Panc1 (cell line): ENCODE data around the gene STX12.

Experiments used
- POLR2AphosphoS5 ChIP-seq: IDR thresholded peaks from 2 replicates; pipeline ENCODE4 v1.6.1; 2012; ENCODE audit warnings: mild to moderate bottlenecking, low read depth, low read length, moderate library complexity
- SIN3A ChIP-seq: IDR thresholded peaks from 2 replicates; pipeline ENCODE4 v1.6.1; 2012; ENCODE audit warnings: low read depth, mild to moderate bottlenecking, low read length, moderate library complexity, borderline replicate concordance; ENCODE audit not compliant: insufficient read depth
- TCF7L2 ChIP-seq: IDR thresholded peaks from 2 replicates; pipeline ENCODE4 v1.6.1; 2011; ENCODE audit warnings: mild to moderate bottlenecking, low read depth, low read length, inconsistent platforms
- TF ChIP-seq, protein P1 (sequence below): fragments of 450-650 bp; IDR thresholded peaks from 2 replicates; pipeline ENCODE4 v1.5.1; 2017; ENCODE audit warnings: mild to moderate bottlenecking

- no peak for TF ChIP-seq POLR2AphosphoS5
- TF ChIP-seq, protein P1, sequence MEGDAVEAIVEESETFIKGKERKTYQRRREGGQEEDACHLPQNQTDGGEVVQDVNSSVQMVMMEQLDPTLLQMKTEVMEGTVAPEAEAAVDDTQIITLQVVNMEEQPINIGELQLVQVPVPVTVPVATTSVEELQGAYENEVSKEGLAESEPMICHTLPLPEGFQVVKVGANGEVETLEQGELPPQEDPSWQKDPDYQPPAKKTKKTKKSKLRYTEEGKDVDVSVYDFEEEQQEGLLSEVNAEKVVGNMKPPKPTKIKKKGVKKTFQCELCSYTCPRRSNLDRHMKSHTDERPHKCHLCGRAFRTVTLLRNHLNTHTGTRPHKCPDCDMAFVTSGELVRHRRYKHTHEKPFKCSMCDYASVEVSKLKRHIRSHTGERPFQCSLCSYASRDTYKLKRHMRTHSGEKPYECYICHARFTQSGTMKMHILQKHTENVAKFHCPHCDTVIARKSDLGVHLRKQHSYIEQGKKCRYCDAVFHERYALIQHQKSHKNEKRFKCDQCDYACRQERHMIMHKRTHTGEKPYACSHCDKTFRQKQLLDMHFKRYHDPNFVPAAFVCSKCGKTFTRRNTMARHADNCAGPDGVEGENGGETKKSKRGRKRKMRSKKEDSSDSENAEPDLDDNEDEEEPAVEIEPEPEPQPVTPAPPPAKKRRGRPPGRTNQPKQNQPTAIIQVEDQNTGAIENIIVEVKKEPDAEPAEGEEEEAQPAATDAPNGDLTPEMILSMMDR: no peak
- no peak for TF ChIP-seq SIN3A
- TF ChIP-seq TCF7L2: no peak
These were observed 33.7 kb downstream of the STX12 start for GRCh38 chr1:27806758-27807157.
